Glutamatergic neuron (in vitro differentiated cells): ENCODE data around the gene CHRND. TPM values are rescaled to one million over a fixed set of nuclear protein-coding genes. Genes with fewer than 3 reads are reported as not detected.
A peak's percentile ranks its signal among the peaks of the same experiment; 100 is the strongest.

ENCODE experiments used
- DNase-seq: peaks from one replicate; pipeline ENCODE4 v3.0.0; 2022
- H3K27ac Mint-ChIP-seq: one replicate; pipeline ENCODE4 v1.8.0; 2020; ENCODE audit warnings: mild to moderate bottlenecking, mixed read lengths, inconsistent platforms; ENCODE audit not compliant: unreplicated experiment
- H3K27me3 Mint-ChIP-seq: one replicate; pipeline ENCODE4 v1.8.0; 2020; ENCODE audit warnings: mild to moderate bottlenecking, moderate library complexity, mixed read lengths, inconsistent platforms; ENCODE audit not compliant: unreplicated experiment
- H3K36me3 Mint-ChIP-seq: one replicate; pipeline ENCODE4 v1.8.0; 2020; ENCODE audit warnings: mild to moderate bottlenecking, mixed read lengths, inconsistent platforms; ENCODE audit not compliant: unreplicated experiment
- H3K4me1 Mint-ChIP-seq: one replicate; pipeline ENCODE4 v1.8.0; 2020; ENCODE audit warnings: mild to moderate bottlenecking, low read depth, mixed read lengths, inconsistent platforms; ENCODE audit not compliant: unreplicated experiment
- H3K4me3 Mint-ChIP-seq: one replicate; pipeline ENCODE4 v1.8.0; 2020; ENCODE audit warnings: mild to moderate bottlenecking, mixed read lengths, inconsistent platforms; ENCODE audit not compliant: unreplicated experiment
- H3K9me3 Mint-ChIP-seq: one replicate; pipeline ENCODE4 v1.8.0; 2020; ENCODE audit warnings: mild to moderate bottlenecking, moderate library complexity, mixed read lengths, inconsistent platforms; ENCODE audit not compliant: unreplicated experiment
- total RNA-seq: library from RNA; stranded (reverse); fragmentation: NEBNext Ultra II Directional; extraction: Animal tissue kit (Norgen Biotek cat#: 25700); gene quantifications from one replicate; pipeline ENCODE4 v1.2.1, GENCODE V29; 2021; ENCODE audit not compliant: unreplicated experiment
- TF ChIP-seq, protein P1 (sequence below): fragments of 200-600 bp; sonication (generic); IDR thresholded peaks from one replicate; pipeline ENCODE4 v1.5.0; 2021; ENCODE audit not compliant: partially characterized antibody, unreplicated experiment

The CHRND gene
- total RNA-seq, 1 donor from 2014 or later, result 2.2 TPM

DNA sequence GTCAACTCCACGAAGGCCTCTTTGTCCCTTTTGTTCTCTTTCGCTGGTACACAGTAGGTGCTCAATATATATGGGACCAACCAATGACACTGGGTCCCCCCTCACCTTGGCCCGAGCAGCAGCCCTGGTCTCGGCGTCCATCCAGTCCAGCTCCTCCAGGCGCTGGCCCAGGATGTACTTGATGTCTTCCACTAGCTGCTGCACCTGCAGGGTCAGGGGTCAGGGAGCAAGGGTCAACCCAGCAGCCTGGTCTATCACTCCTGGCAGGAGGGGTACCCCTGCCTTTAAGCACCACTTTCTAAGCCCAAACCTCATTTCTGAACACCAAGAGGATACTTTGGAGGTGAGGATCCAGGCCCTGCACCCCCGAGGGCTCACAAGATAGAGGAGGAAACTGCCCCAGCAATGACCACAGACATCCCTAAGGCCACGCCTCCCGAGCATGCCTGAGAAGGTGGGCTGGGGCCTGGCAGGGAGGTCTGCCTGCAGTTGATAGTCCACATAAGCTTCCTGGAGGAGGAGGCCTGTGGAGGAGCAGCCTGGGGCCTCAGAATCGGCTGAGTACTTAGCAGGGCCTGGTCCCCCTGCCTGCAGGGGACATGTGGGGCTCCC is 42.5 kb upstream of the CHRND start:
- H3K36me3 Mint-ChIP-seq, result no peaks in the 10 kb centered on the region
- no peak overlapping the region for H3K27ac Mint-ChIP-seq
- DNase-seq, result no peak
- TF ChIP-seq, protein P1, sequence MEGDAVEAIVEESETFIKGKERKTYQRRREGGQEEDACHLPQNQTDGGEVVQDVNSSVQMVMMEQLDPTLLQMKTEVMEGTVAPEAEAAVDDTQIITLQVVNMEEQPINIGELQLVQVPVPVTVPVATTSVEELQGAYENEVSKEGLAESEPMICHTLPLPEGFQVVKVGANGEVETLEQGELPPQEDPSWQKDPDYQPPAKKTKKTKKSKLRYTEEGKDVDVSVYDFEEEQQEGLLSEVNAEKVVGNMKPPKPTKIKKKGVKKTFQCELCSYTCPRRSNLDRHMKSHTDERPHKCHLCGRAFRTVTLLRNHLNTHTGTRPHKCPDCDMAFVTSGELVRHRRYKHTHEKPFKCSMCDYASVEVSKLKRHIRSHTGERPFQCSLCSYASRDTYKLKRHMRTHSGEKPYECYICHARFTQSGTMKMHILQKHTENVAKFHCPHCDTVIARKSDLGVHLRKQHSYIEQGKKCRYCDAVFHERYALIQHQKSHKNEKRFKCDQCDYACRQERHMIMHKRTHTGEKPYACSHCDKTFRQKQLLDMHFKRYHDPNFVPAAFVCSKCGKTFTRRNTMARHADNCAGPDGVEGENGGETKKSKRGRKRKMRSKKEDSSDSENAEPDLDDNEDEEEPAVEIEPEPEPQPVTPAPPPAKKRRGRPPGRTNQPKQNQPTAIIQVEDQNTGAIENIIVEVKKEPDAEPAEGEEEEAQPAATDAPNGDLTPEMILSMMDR, result no peak
- H3K4me1 Mint-ChIP-seq, result no peaks in the 10 kb centered on the region
- H3K4me3 Mint-ChIP-seq, result no peak overlapping the region
- peaks cover 21% of the 10 kb centered on the region for H3K27me3 Mint-ChIP-seq
- peaks cover 5% of the 10 kb centered on the region for H3K9me3 Mint-ChIP-seq

DNA sequence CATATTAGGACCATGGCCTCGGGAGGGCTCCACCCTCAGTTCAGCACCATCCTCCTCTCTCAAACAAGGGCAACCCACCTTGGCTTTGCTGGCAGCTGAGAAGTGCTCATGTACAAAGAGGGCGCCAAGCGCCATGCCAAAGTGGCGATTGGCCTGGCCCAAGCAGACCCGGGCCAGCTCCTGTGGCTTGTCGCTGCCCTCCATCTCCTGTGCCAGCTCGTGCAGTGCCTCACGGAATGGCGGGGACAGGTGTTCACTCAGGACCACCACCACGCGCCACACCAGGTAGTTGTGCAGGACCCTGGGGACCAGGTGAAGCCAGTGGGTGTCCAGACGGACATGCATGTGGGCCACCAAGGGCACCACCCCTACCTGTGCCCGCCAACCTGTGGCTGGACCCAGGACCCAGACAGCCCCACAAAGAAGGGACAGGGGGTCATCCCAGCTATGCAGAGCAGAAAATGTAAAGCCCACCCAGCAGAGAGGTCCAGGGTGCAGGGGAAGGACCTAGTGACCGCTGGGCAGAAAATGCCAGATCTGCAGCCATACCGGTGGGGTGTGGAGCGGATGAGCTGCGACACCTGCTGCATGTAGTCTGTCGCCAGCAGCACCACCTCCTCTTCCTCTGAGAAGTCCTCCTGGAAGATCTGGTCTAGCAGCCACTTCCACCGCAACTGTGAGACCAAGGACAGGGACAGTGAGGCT is 41.9 kb upstream of the CHRND start:
- no peak overlapping the region for H3K27ac Mint-ChIP-seq
- H3K4me3 Mint-ChIP-seq, result no peak overlapping the region
- H3K4me1 Mint-ChIP-seq, result no peaks in the 10 kb centered on the region
- no peaks in the 10 kb centered on the region for H3K36me3 Mint-ChIP-seq
- peaks cover 23% of the 10 kb centered on the region for H3K27me3 Mint-ChIP-seq
- TF ChIP-seq, protein P1, result no peak
- peaks cover 5% of the 10 kb centered on the region for H3K9me3 Mint-ChIP-seq
- DNase-seq, result no peak

DNA sequence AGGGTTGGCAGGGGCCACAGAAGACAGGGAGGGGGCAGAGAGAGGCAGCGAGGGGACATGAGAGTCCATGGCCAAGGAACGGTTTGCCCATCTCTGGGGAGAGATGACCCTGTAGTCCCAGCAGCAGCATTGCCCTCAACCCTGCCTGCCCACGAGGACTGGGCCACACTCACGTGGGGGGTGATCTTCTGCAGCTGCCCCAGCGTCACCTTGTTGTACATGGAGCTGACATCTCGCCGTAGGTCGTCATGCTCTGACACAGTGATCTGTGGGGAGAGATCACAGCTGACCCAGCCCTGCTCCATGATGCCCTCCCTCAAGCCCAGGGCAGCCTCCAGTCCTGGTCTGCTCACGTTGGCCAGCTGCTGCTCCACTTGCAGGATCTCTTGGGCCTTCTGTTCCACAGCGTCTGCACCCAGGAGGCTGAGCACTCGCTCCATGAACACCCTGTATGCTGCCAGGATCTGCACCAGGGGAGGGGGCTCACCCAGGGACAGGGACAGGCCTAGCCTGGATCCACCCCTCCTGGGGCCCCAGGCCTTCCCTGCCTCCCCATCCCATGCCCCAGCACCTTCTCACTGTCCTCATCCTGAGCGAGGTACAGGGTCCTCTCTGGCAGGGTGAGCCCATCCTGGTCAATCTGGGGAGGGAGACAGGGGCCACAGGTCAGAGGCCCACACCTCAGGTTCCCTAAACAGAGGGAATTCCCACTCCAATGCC is 41.2 kb upstream of the CHRND start:
- Mint-ChIP-seq H3K27ac (no peak overlapping the region), H3K36me3 (no peaks in the 10 kb centered on the region), H3K4me3 (peak overlapping the region; percentile 50), H3K27me3 (peaks cover 27% of the 10 kb centered on the region), H3K4me1 (no peaks in the 10 kb centered on the region), H3K9me3 (peaks cover 7% of the 10 kb centered on the region)
- TF ChIP-seq, protein P1, result no peak
- DNase-seq, result no peak

DNA sequence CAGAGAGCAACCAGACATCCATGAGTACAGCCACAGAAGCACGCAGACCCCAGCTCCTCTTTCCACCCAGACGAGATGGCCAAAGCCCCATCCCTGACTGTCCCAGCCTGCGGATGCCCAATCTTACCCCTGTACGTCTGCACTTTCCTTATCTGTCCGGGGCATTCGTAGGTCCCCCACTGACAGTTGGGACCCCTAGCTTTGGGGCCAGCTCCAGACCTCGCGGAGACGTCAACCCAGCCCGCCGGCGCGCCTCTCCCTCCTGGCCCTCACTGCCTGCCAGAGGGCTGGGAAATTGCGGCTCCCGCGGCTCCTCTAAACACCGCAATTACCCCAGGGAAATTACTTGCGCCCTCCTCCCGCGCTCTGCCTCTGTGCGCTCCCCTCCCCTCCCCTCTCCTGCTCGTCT is 40.6 kb upstream of the CHRND start:
- peaks cover 29% of the 10 kb centered on the region for H3K27me3 Mint-ChIP-seq
- peaks cover 8% of the 10 kb centered on the region for H3K9me3 Mint-ChIP-seq
- peak; percentile 40 for DNase-seq
- H3K4me1 Mint-ChIP-seq, result no peaks in the 10 kb centered on the region
- H3K4me3 Mint-ChIP-seq, result peak overlapping the region; percentile 50
- no peak overlapping the region for H3K27ac Mint-ChIP-seq
- TF ChIP-seq, protein P1, result no peak
- H3K36me3 Mint-ChIP-seq, result no peaks in the 10 kb centered on the region
